GM10847 (cell line): ENCODE results near the gene MBOAT7.
A peak's percentile ranks its signal among the peaks of the same experiment; 100 is the strongest.
"Not testable (repeated sequence)": the region's sequence is repeated elsewhere in the genome, so short reads cannot be mapped to it uniquely, and the experiment has no call there.

Source experiments
- POLR2A ChIP-seq: IDR thresholded peaks from 2 replicates; pipeline ENCODE4 v1.6.1; 2011; ENCODE audit not compliant: insufficient read length; ENCODE audit errors: extremely low read depth

The MBOAT7 gene

GRCh38 chr19:54189145-54189734 is at the start of gene MBOAT7:
TSS of gene MBOAT7 (minus strand) at chr19:54189580. CDS start at chr19:54188508, 1,072 bp downstream.
- peak; percentile 45 for TF ChIP-seq POLR2A

- no peak for TF ChIP-seq POLR2A
These were observed 44.6 kb upstream of the MBOAT7 start for GRCh38 chr19:54233941-54234340.

GRCh38 chr19:54231077-54231931 is 41.9 kb upstream of the MBOAT7 start:
- no peak for TF ChIP-seq POLR2A

GRCh38 chr19:54230031-54230430 is 40.7 kb upstream of the MBOAT7 start:
- TF ChIP-seq POLR2A, result no peak

- TF ChIP-seq POLR2A, result no peak
These were observed 39.8 kb upstream of the MBOAT7 start for GRCh38 chr19:54229146-54229545.

GRCh38 chr19:54222474-54223276 is 33.3 kb upstream of the MBOAT7 start, which contains the start of gene LILRB3:
TSS of gene LILRB3 (minus strand) at chr19:54223007. CDS start at chr19:54222976, 31 bp downstream.
- not testable (repeated sequence) for TF ChIP-seq POLR2A

- TF ChIP-seq POLR2A, result no peak
These were observed 29.7 kb upstream of the MBOAT7 start for GRCh38 chr19:54218960-54219661.

GRCh38 chr19:54218259-54218658 is 28.9 kb upstream of the MBOAT7 start:
- no peak for TF ChIP-seq POLR2A

- TF ChIP-seq POLR2A, result no peak
These were observed 27.5 kb upstream of the MBOAT7 start for GRCh38 chr19:54216869-54217268.

- no peak for TF ChIP-seq POLR2A
These were observed 21.9 kb upstream of the MBOAT7 start for GRCh38 chr19:54211235-54211634.

GRCh38 chr19:54209811-54210494 is 20.6 kb upstream of the MBOAT7 start:
- TF ChIP-seq POLR2A, result no peak

- no peak for TF ChIP-seq POLR2A
These were observed 19.9 kb upstream of the MBOAT7 start for GRCh38 chr19:54209058-54209810.

- TF ChIP-seq POLR2A, result no peak
These were observed 19.3 kb upstream of the MBOAT7 start for GRCh38 chr19:54208784-54209057.
